A549 (cell line): ENCODE measurements around the gene IFI6. TPM values are rescaled to one million over a fixed set of nuclear protein-coding genes. Genes with fewer than 3 reads are reported as not detected.

Experiments
- ATAC-seq, 2 experiments: fragments of 200-7000 bp in 1 of 2; fragments of >200 bp in 1 of 2; cut with Nextera tagmentation in 1 of 2; cut with Tn5 transposase in 1 of 2; 3 replicates each; pipeline versions ENCODE4 v1.8.0 to v1.9.1; 2018 to 2020; ENCODE audit warnings: mild to moderate bottlenecking in 1 of 2, moderate library complexity in 1 of 2
- CTCF ChIA-PET: fragments of 300-600 bp; sonication (Branson Sonifier 250); formaldehyde crosslinking; extraction: SDS; loops from one replicate; lab custom pipeline; 2021; ENCODE audit warnings: antibody characterized with exemption, inconsistent platforms; lab: Yijun Ruan, JAX
- POLR2A ChIA-PET: fragments of 350-600 bp; formaldehyde crosslinking; extraction: SDS; loops from one replicate; lab custom pipeline; 2021; ENCODE audit warnings: antibody characterized with exemption, inconsistent platforms; lab: Yijun Ruan, JAX
- DNase-seq, 2 experiments: peaks; one replicate each; pipeline versions ENCODE4 v3.0.0 to v3.0.0-alpha.2; 2011 to 2016; ENCODE audit warnings: low read depth in 1 of 2, low spot score in 1 of 2
- FAIRE-seq: peaks from 2 replicates; lab custom pipeline; 2011; peaks lifted over from hg19 to GRCh38; lab: Jason Lieb, UNC
- H3K27ac ChIP-seq, 2 experiments: fragments of >200 bp; sonication (Bioruptor Twin); formaldehyde crosslinking; 3 replicates each; pipeline ENCODE4 v1.5.1; 2016 to 2017
- H3K4me1 ChIP-seq: fragments of >200 bp; sonication (Bioruptor Twin); formaldehyde crosslinking; 3 replicates; pipeline ENCODE4 v1.6.1; 2016
- H3K4me2 ChIP-seq: fragments of >200 bp; sonication (Bioruptor Twin); formaldehyde crosslinking; 3 replicates; pipeline ENCODE4 v1.6.1; 2016
- H3K4me3 ChIP-seq: fragments of >200 bp; sonication (Bioruptor Twin); formaldehyde crosslinking; 3 replicates; pipeline ENCODE4 v1.5.1; 2016
- H3K9me3 ChIP-seq: fragments of >200 bp; sonication (Bioruptor Twin); formaldehyde crosslinking; 3 replicates; pipeline ENCODE4 v1.6.1; 2016
- ATOH8 ChIP-seq: fragments of 250-450 bp; sonication (Bioruptor Pico); IDR thresholded peaks from 2 replicates; pipeline ENCODE4 v1.5.0; 2020; ENCODE audit warnings: low read depth, mild to moderate bottlenecking, moderate library complexity
- BHLHE40 ChIP-seq: IDR thresholded peaks from 2 replicates; pipeline ENCODE4 v1.6.1; 2012; ENCODE audit warnings: low read depth, low read length, inconsistent platforms
- CBX2 ChIP-seq: fragments of 200-600 bp; sonication (generic); IDR thresholded peaks from 2 replicates; pipeline ENCODE4 v1.6.1; 2016; ENCODE audit warnings: low read depth, mild to moderate bottlenecking, borderline replicate concordance
- CBX8 ChIP-seq: fragments of 200-600 bp; sonication (generic); IDR thresholded peaks from 2 replicates; pipeline ENCODE4 v1.6.1; 2016
- CEBPB ChIP-seq, 2 experiments: fragments of >200 bp in 1 of 2; sonication (Bioruptor Twin) in 1 of 2; formaldehyde crosslinking in 1 of 2; IDR thresholded peaks; 2 replicates each; pipeline ENCODE4 v1.6.1; 2012 to 2016
- FOXS1 ChIP-seq: fragments of 250-450 bp; sonication (Bioruptor Pico); IDR thresholded peaks from 2 replicates; pipeline ENCODE4 v1.5.0; 2020; ENCODE audit warnings: mild to moderate bottlenecking, moderate library complexity
- GATA3 ChIP-seq: IDR thresholded peaks from 2 replicates; pipeline ENCODE4 v1.6.1; 2012; ENCODE audit warnings: borderline replicate concordance
- HDAC2 ChIP-seq: fragments of 200-600 bp; sonication (generic); IDR thresholded peaks from 2 replicates; pipeline ENCODE4 v1.6.1; 2016
- HEYL ChIP-seq: fragments of 250-450 bp; sonication (Bioruptor Pico); IDR thresholded peaks from 2 replicates; pipeline ENCODE4 v1.8.0; 2021; ENCODE audit warnings: mild to moderate bottlenecking, moderate library complexity
- HMGXB4 ChIP-seq: fragments of 250-450 bp; sonication (Bioruptor Pico); IDR thresholded peaks from 2 replicates; pipeline ENCODE4 v1.5.0; 2021; ENCODE audit warnings: mild to moderate bottlenecking, moderate library complexity, borderline replicate concordance
- JUN ChIP-seq, 2 experiments: fragments of >200 bp; sonication (Bioruptor Twin); formaldehyde crosslinking; IDR thresholded peaks; 2 replicates in 1 of 2; 3 replicates in 1 of 2; pipeline ENCODE4 v1.6.1; 2016 to 2017
- KDM1A ChIP-seq: fragments of 200-600 bp; sonication (generic); IDR thresholded peaks from 2 replicates; pipeline ENCODE4 v1.6.1; 2016; ENCODE audit warnings: low read depth, mild to moderate bottlenecking
- KDM5A ChIP-seq: fragments of 200-600 bp; sonication (generic); IDR thresholded peaks from 2 replicates; pipeline ENCODE4 v1.6.1; 2016; ENCODE audit warnings: antibody characterized with exemption, mild to moderate bottlenecking
- MAFK ChIP-seq: fragments of 450-650 bp; IDR thresholded peaks from 2 replicates; pipeline ENCODE4 v1.6.1; 2014; ENCODE audit not compliant: partially characterized antibody
- MYC ChIP-seq: IDR thresholded peaks from 2 replicates; pipeline ENCODE4 v1.6.1; 2012; ENCODE audit warnings: mild to moderate bottlenecking, inconsistent platforms, low read length, improper control_type of control experiment, borderline replicate concordance
- NPAS2 ChIP-seq: fragments of 250-450 bp; sonication (Bioruptor Pico); IDR thresholded peaks from 2 replicates; pipeline ENCODE4 v1.8.0; 2022; ENCODE audit warnings: mild to moderate bottlenecking, moderate library complexity, borderline replicate concordance
- NR3C1 ChIP-seq: fragments of >200 bp; sonication (Bioruptor Twin); formaldehyde crosslinking; IDR thresholded peaks from 3 replicates; pipeline ENCODE4 v1.6.1; 2017
- PHF8 ChIP-seq: fragments of 200-600 bp; sonication (generic); IDR thresholded peaks from 2 replicates; pipeline ENCODE4 v1.6.1; 2016; ENCODE audit warnings: low read depth, mild to moderate bottlenecking, antibody characterized with exemption, moderate library complexity, borderline replicate concordance
- POLR2A ChIP-seq: IDR thresholded peaks from 2 replicates; pipeline ENCODE4 v1.6.1; 2012; ENCODE audit warnings: mild to moderate bottlenecking, low read length
- POLR2AphosphoS2 ChIP-seq: conservative IDR thresholded peaks from 2 replicates; pipeline ENCODE4 v1.6.1; 2012; ENCODE audit warnings: low read length, improper control_type of control experiment, inconsistent platforms
- RAD21 ChIP-seq, 2 experiments: fragments of >200 bp in 1 of 2; sonication (Bioruptor Twin) in 1 of 2; formaldehyde crosslinking in 1 of 2; IDR thresholded peaks in 1 of 2; conservative IDR thresholded peaks in 1 of 2; 2 replicates in 1 of 2; 3 replicates in 1 of 2; pipeline ENCODE4 v1.6.1; 2012 to 2018; ENCODE audit warnings: inconsistent platforms in 1 of 2
- RCOR1 ChIP-seq: fragments of 150-350 bp; IDR thresholded peaks from 2 replicates; pipeline ENCODE4 v1.6.1; 2014; ENCODE audit warnings: antibody characterized with exemption, low read length, low read depth
- RFX5 ChIP-seq: fragments of 450-650 bp; IDR thresholded peaks from 2 replicates; pipeline ENCODE4 v1.7.1; 2014; ENCODE audit warnings: antibody characterized with exemption, mild to moderate bottlenecking, moderate library complexity
- RNF2 ChIP-seq: fragments of 200-600 bp; sonication (generic); IDR thresholded peaks from 2 replicates; pipeline ENCODE4 v1.6.1; 2016; ENCODE audit warnings: low read depth, mild to moderate bottlenecking, antibody characterized with exemption, moderate library complexity, borderline replicate concordance
- TP53 ChIP-seq: fragments of 250-450 bp; sonication (Bioruptor Pico); IDR thresholded peaks from 2 replicates; pipeline ENCODE4 v1.5.0; 2021; ENCODE audit warnings: mild to moderate bottlenecking, moderate library complexity
- ZNF302 ChIP-seq: fragments of 250-450 bp; sonication (Bioruptor Pico); IDR thresholded peaks from 2 replicates; pipeline ENCODE4 v1.9.0; 2021; ENCODE audit warnings: inconsistent platforms, mild to moderate bottlenecking, moderate library complexity
- WGBS: methylation state at CpG from one replicate; pipeline ENCODE4 v1.1.6; 2017; ENCODE audit errors: missing lambda C conversion rate; 5-methylcytosine and 5-hydroxymethylcytosine counted together
- polyA plus RNA-seq, 4 experiments: library from polyadenylated mRNA; depleted of rRNA in 3 of 4; stranded (reverse); fragments of >200 nt; fragmentation: RNase III in 1 of 4; extraction: RNeasy Plus Mini Kit Qiagen cat#74134 plus additional on column Dnase treatment in 1 of 4; gene quantifications; 2 replicates in 3 of 4; 3 replicates in 1 of 4; pipeline ENCODE4 v1.2.3, GENCODE V29; 2011 to 2017
- TF ChIP-seq, protein P1 (sequence below): fragments of 450-650 bp; IDR thresholded peaks from 2 replicates; pipeline ENCODE4 v1.6.1; 2014; ENCODE audit warnings: antibody characterized with exemption

IFI6 gene
- polyA plus RNA-seq, 2 of the 4 experiments (the other 2 are of a cell fraction) = 6.3 to 8.8 TPM

- POLR2A ChIA-PET = no interaction called here
- Histone ChIP-seq H3K9me3 (peaks cover 15% of the 10 kb centered on the region), H3K27ac (no peak overlapping the region), H3K4me3 (no peak overlapping the region), H3K4me2 (no peak overlapping the region), H3K4me1 (peaks cover 10% of the 10 kb centered on the region; the same call in 1 of the 3 replicates)
- CTCF ChIA-PET = interaction anchor here (0.6 to 0.9 kb wide), 2 partner anchors 10 to 439 kb away, joined by 4 read pairs; no protein-coding TSS in a partner anchor
- 94% methylated on average over 1 of the region's 1 CpG for WGBS
- TF ChIP-seq MYC = no peak
- TF ChIP-seq POLR2A = no peak
- no peak for TF ChIP-seq CBX8
- TF ChIP-seq KDM5A = no peak
- no peak for TF ChIP-seq JUN (IDR thresholded peaks at IDR 0.05)
- TF ChIP-seq RAD21 (conservative IDR thresholded peaks at IDR 0.05 in 1 of 2, IDR thresholded peaks at IDR 0.05 in 1 of 2) = no peak
- no peak for TF ChIP-seq POLR2AphosphoS2
- no peak for TF ChIP-seq HMGXB4 (CRISPR knock-in tag)
- no peak for TF ChIP-seq HEYL (CRISPR knock-in tag)
- TF ChIP-seq NPAS2 = no peak
- no peak for TF ChIP-seq MAFK
- no peak for TF ChIP-seq PHF8
- no peak for TF ChIP-seq FOXS1
- no peak for TF ChIP-seq CBX2
- no peak for TF ChIP-seq RCOR1
- no peak for TF ChIP-seq ATOH8 (CRISPR knock-in tag)
- no peak for TF ChIP-seq KDM1A
- ATAC-seq (no peak), DNase-seq (no peak), FAIRE-seq (no peak)
These were observed 4.4 kb upstream of the IFI6 start for GRCh38 chr1:27676410-27676809.

DNA sequence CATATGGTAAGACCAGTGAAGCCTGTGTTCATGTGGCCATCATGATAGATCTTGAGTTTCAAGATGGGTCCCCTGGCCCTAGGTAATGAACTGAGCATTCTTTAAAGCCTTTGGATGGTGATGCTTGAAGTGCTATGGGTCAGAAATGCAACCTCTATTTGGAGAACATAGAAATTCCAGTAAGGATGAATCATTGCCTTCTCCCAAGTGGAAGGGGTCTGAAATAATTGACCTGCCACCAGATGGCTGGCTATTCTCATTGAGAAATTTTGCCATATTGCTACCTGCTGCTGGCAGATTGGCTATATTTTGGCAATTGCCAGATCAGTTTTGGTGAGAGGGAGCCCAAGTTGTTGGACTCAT, 739 bp upstream of the IFI6 start:
- 0 out of 6 replicates have a peak, but pooled peaks of 1 of the 2 experiments have one; percentile 4 for ATAC-seq
- no peak for DNase-seq
- peaks cover 22% of the 10 kb centered on the region; the same call in 1 of the 3 replicates for H3K4me1 ChIP-seq
- no peak for FAIRE-seq
- ChIA-PET CTCF (interaction anchor here (0.6 to 1.4 kb wide), 3 partner anchors 11 to 158 kb away, joined by 3 to 4 read pairs (median 4); partner anchors contain the start of genes FAM76A and PPP1R8), POLR2A (interaction anchor here (1.2 to 1.4 kb wide), 2 partner anchors 53 to 158 kb away, joined by 5 to 6 read pairs; partner anchors contain the start of genes FAM76A and PPP1R8)
- peak overlapping the region; percentile 70 for H3K4me2 ChIP-seq
- H3K4me3 ChIP-seq = peak overlapping the region; percentile 21
- no peak for TF ChIP-seq FOXS1
- no peak for TF ChIP-seq POLR2A
- no peak for TF ChIP-seq MYC
- TF ChIP-seq PHF8 = no peak
- TF ChIP-seq RNF2 = no peak
- TF ChIP-seq ATOH8 (CRISPR knock-in tag) = no peak
- no peak for TF ChIP-seq BHLHE40
- no peak for TF ChIP-seq HDAC2
- no peak for TF ChIP-seq HEYL (CRISPR knock-in tag)
- TF ChIP-seq RFX5 = no peak
- no peak for TF ChIP-seq ZNF302 (CRISPR knock-in tag)
- TF ChIP-seq, protein P1, sequence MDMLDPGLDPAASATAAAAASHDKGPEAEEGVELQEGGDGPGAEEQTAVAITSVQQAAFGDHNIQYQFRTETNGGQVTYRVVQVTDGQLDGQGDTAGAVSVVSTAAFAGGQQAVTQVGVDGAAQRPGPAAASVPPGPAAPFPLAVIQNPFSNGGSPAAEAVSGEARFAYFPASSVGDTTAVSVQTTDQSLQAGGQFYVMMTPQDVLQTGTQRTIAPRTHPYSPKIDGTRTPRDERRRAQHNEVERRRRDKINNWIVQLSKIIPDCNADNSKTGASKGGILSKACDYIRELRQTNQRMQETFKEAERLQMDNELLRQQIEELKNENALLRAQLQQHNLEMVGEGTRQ = no peak
- TF ChIP-seq GATA3 = no peak
- TF ChIP-seq HMGXB4 (CRISPR knock-in tag) = no peak
- no peak for TF ChIP-seq CEBPB (IDR thresholded peaks at IDR 0.05)
- TF ChIP-seq NR3C1 = no peak
- no peak for TF ChIP-seq TP53 (CRISPR knock-in tag)
- H3K27ac ChIP-seq = peak overlapping the region; percentile 13 to 79; a peak in 4 of 6 replicates
- no peaks in the 10 kb centered on the region for H3K9me3 ChIP-seq
